GM13977 (cell line): ENCODE measurements around the gene COL5A3.

Experiments used
- DNase-seq: peaks from one replicate; pipeline ENCODE4 v3.0.0; 2012; ENCODE audit warnings: low spot score
- CTCF ChIP-seq: IDR thresholded peaks from 2 replicates; pipeline ENCODE4 v1.5.1; 2012; ENCODE audit warnings: mild to moderate bottlenecking, control low read depth; ENCODE audit not compliant: insufficient read depth; ENCODE audit errors: extremely low read depth, missing control alignments
- in situ Hi-C: fragments of 300-500 bp; cut with MboI; formaldehyde crosslinking; loops from one replicate; pipeline ENCODE4 v1.12.0; 2022; ENCODE audit warnings: low sequenced_read_pairs, low pct_unique_long_range_greater_than_20kb, mixed read lengths, inconsistent platforms; ENCODE audit not compliant: unreplicated experiment

The COL5A3 gene

GRCh38 chr19:9945319-9945966 is 64.9 kb downstream of the COL5A3 start:
- in situ Hi-C loops, result loop anchor here (10.0 to 25.0 kb wide), 2 partner anchors 317 to 439 kb away; partner anchors contain the start of genes ICAM1, MRPL4 and TYK2
- TF ChIP-seq CTCF, result no peak
- no peak for DNase-seq

- no peak for TF ChIP-seq CTCF
- in situ Hi-C loops, result loop anchor here (10.0 to 25.0 kb wide), 2 partner anchors 319 to 441 kb away; partner anchors contain the start of genes ICAM1, MRPL4 and TYK2
- DNase-seq, result no peak
These were observed 66.6 kb downstream of the COL5A3 start for GRCh38 chr19:9943744-9944143.

- no peak for TF ChIP-seq CTCF
- no peak for DNase-seq
- in situ Hi-C loops, result loop anchor here (10.0 to 25.0 kb wide), 2 partner anchors 321 to 443 kb away; partner anchors contain the start of genes ICAM1, MRPL4 and TYK2
These were observed 68.6 kb downstream of the COL5A3 start for GRCh38 chr19:9941671-9942070.

GRCh38 chr19:9941231-9941630 is 69.1 kb downstream of the COL5A3 start:
- TF ChIP-seq CTCF, result no peak
- DNase-seq, result no peak
- in situ Hi-C loops, result loop anchor here (10.0 to 25.0 kb wide), 2 partner anchors 321 to 444 kb away; partner anchors contain the start of genes ICAM1, MRPL4 and TYK2

GRCh38 chr19:9940778-9941177 is 69.5 kb downstream of the COL5A3 start:
- no peak for DNase-seq
- in situ Hi-C loops, result loop anchor here (10.0 to 25.0 kb wide), 2 partner anchors 322 to 444 kb away; partner anchors contain the start of genes ICAM1, MRPL4 and TYK2
- TF ChIP-seq CTCF, result no peak

GRCh38 chr19:9939301-9939913 is 70.9 kb downstream of the COL5A3 start:
- in situ Hi-C loops, result loop anchor here (10.0 to 25.0 kb wide), 2 partner anchors 85 to 323 kb away; partner anchors contain the start of genes ICAM1 and MRPL4
- TF ChIP-seq CTCF, result no peak
- DNase-seq, result no peak
